ENCODE results near the gene PKIG. TPM values are rescaled to one million over a fixed set of nuclear protein-coding genes. Genes with fewer than 3 reads are reported as not detected.

Gene PKIG
- total RNA-seq (2021) (58.5 and 64.9 TPM in 2 replicates), Bru-seq, nascent RNA (percentile 67 among the genes with signal in this experiment), BruChase-seq, experiment 1, labeled RNA remaining after a 2-hour chase (percentile 57 among the genes with signal in this experiment), BruChase-seq, experiment 2, labeled RNA remaining after a 6-hour chase (percentile 66 among the genes with signal in this experiment)
- long read RNA-seq, transcript PKIG-206 (5 exons, 1,338 nt) = minor isoform, 7 of 142 reads
- long read RNA-seq, transcript PKIG-207 (4 exons, 1,191 nt) = major isoform, 82 of 142 reads
- long read RNA-seq, transcript PKIG-202 (4 exons, 1,180 nt) = minor isoform, 27 of 142 reads
- long read RNA-seq, partial matches to known transcripts = 14 of 142 reads
- long read RNA-seq, other reads (novel, unspliced or antisense) = 9 of 142 reads

DNA sequence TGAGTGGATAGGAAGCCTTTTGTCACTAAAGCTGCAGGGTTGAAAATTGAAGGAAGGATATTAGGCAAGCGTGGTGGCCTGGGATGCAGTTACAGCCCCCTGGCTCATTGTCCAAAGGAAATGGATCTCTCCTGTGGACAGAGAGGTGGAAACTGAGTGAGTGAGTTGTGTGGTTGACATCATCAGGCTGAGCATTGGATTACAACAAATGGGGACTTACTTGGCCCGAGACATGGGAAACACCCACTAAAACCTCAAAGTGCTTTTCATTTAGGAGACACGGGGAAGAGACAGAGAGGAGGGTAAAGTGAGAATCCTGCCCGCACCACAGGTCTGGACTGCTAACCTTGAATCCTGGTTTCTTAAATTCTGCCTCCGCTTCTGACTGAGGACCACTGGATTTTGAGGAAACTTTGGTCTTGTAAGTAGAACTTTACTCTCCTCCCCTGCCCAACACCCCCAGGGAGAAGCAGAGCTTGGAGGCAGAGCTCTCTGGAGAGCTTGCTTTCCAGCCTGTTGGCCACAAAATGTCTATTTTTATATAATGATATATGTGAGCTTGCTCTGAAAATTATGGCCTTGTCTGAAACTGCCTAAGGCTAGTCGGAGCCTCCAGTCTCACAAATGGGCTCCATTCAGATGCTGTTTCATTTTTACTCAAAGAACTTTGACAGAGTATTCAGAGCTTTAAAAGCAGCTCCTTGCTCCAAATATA is at the start of gene PKIG:
PKIG (plus strand) TSS at position 269 of the 715 bp plus-strand sequence. CDS start 31,978 bp downstream, outside the sequence.
- H3K9me3 ChIP-seq (ENCODE audit: low read depth, low read length, poor library complexity, severe bottlenecking) = no peaks in the 10 kb centered on the region
- peaks cover 50% of the 10 kb centered on the region for H3K4me1 ChIP-seq (ENCODE audit: insufficient read depth, low read length, poor library complexity, severe bottlenecking)
- CTCF ChIA-PET = no interaction called here
- peak; percentile 81 for DNase-seq (ENCODE audit: low spot score)
- H3K36me3 ChIP-seq (ENCODE audit: insufficient read depth, low read length, poor library complexity, severe bottlenecking) = no peaks in the 10 kb centered on the region
- TF ChIP-seq, protein P1, sequence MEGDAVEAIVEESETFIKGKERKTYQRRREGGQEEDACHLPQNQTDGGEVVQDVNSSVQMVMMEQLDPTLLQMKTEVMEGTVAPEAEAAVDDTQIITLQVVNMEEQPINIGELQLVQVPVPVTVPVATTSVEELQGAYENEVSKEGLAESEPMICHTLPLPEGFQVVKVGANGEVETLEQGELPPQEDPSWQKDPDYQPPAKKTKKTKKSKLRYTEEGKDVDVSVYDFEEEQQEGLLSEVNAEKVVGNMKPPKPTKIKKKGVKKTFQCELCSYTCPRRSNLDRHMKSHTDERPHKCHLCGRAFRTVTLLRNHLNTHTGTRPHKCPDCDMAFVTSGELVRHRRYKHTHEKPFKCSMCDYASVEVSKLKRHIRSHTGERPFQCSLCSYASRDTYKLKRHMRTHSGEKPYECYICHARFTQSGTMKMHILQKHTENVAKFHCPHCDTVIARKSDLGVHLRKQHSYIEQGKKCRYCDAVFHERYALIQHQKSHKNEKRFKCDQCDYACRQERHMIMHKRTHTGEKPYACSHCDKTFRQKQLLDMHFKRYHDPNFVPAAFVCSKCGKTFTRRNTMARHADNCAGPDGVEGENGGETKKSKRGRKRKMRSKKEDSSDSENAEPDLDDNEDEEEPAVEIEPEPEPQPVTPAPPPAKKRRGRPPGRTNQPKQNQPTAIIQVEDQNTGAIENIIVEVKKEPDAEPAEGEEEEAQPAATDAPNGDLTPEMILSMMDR (conservative IDR thresholded peaks at IDR 0.05; ENCODE audit: low read depth, low read length) = no peak
- TF ChIP-seq EZH2 (IDR thresholded peaks at IDR 0.05; ENCODE audit: borderline replicate concordance, low read depth, low read length, poor library complexity, severe bottlenecking) = no peak
- H3K27me3 ChIP-seq (replicated peaks; ENCODE audit: insufficient read depth, low read depth, low read length, poor library complexity) = no peaks in the 10 kb centered on the region
- POLR2A ChIA-PET (ENCODE audit: low non-redundant PET) = no interaction called here
- H3K27ac ChIP-seq (ENCODE audit: low read depth, low read length, poor library complexity, severe bottlenecking) = peak within 1 kb of the TSS; percentile 77
- TSS peak; percentile 74 for BruUV-seq (replicated peaks)
- peak within 1 kb of the TSS; percentile 36 for H3K4me3 ChIP-seq (ENCODE audit: low read depth, low read length, poor library complexity, severe bottlenecking)
- intact Hi-C loops (cut with micrococcal nuclease; ENCODE audit: unreplicated experiment) = no loop called here

DNA sequence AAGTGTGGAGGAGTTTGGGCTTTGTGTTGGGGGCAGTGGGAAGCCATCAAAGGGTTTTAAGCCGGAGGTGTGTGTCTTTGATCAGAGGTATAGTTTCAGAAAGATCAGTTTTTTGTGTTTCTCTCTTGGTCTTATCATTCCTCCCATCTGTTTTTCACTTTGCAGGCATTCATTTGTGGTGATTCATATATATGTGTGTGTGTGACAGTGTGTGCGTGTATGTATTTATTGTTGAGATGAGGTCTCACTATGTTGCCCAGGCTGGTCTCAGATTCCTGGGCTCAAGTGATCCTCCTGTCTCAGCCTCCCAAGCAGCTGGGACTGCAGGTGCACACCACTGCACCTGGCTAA is 49.4 kb upstream of the PKIG start:
- H3K4me1 ChIP-seq (ENCODE audit: insufficient read depth, low read length, poor library complexity, severe bottlenecking) = peaks cover 6% of the 10 kb centered on the region
- no peak for TF ChIP-seq EZH2 (IDR thresholded peaks at IDR 0.05; ENCODE audit: borderline replicate concordance, low read depth, low read length, poor library complexity, severe bottlenecking)
- TF ChIP-seq, protein P1 (conservative IDR thresholded peaks at IDR 0.05; ENCODE audit: low read depth, low read length) = no peak
- no peaks in the 10 kb centered on the region for H3K9me3 ChIP-seq (ENCODE audit: low read depth, low read length, poor library complexity, severe bottlenecking)
- no peak overlapping the region for H3K27ac ChIP-seq (ENCODE audit: low read depth, low read length, poor library complexity, severe bottlenecking)
- peak overlapping the region; percentile 93 for H3K4me3 ChIP-seq (ENCODE audit: low read depth, low read length, poor library complexity, severe bottlenecking)
- ChIA-PET CTCF (no interaction called here), POLR2A (ENCODE audit: low non-redundant PET) (no interaction called here)
- DNase-seq (ENCODE audit: low spot score) = no peak
- no TSS peak for BruUV-seq (replicated peaks)
- no peaks in the 10 kb centered on the region for H3K27me3 ChIP-seq (replicated peaks; ENCODE audit: insufficient read depth, low read depth, low read length, poor library complexity)
- H3K36me3 ChIP-seq (ENCODE audit: insufficient read depth, low read length, poor library complexity, severe bottlenecking) = no peaks in the 10 kb centered on the region
- intact Hi-C loops (cut with micrococcal nuclease; ENCODE audit: unreplicated experiment) = no loop called here

DNA sequence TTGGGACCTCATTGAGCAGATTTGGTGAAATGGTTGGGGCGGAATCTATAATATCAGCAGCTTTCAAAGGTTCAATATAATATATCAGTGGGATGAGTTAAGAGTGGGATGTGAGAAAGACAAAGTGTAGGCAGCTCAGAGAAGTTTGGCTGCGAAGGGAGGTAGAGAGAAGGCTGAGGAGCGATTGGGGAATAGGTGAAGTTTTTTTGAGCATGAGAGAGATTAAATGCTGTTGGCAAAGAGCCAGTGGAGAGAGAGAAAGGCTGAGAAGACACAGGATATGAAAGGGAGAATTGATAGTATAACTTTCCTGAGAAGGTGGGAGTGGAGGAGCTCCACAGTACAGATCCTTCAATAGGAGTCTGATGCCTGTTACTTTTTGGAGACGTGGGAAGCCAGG is 48.5 kb upstream of the PKIG start:
- no peaks in the 10 kb centered on the region for H3K36me3 ChIP-seq (ENCODE audit: insufficient read depth, low read length, poor library complexity, severe bottlenecking)
- H3K4me3 ChIP-seq (ENCODE audit: low read depth, low read length, poor library complexity, severe bottlenecking) = no peak overlapping the region
- no peaks in the 10 kb centered on the region for H3K27me3 ChIP-seq (replicated peaks; ENCODE audit: insufficient read depth, low read depth, low read length, poor library complexity)
- CTCF ChIA-PET = no interaction called here
- no peaks in the 10 kb centered on the region for H3K9me3 ChIP-seq (ENCODE audit: low read depth, low read length, poor library complexity, severe bottlenecking)
- BruUV-seq (replicated peaks) = no TSS peak
- DNase-seq (ENCODE audit: low spot score) = no peak
- TF ChIP-seq, protein P1 (conservative IDR thresholded peaks at IDR 0.05; ENCODE audit: low read depth, low read length) = no peak
- TF ChIP-seq EZH2 (IDR thresholded peaks at IDR 0.05; ENCODE audit: borderline replicate concordance, low read depth, low read length, poor library complexity, severe bottlenecking) = no peak
- POLR2A ChIA-PET (ENCODE audit: low non-redundant PET) = no interaction called here
- no peak overlapping the region for H3K27ac ChIP-seq (ENCODE audit: low read depth, low read length, poor library complexity, severe bottlenecking)
- peaks cover 6% of the 10 kb centered on the region for H3K4me1 ChIP-seq (ENCODE audit: insufficient read depth, low read length, poor library complexity, severe bottlenecking)
- intact Hi-C loops (cut with micrococcal nuclease; ENCODE audit: unreplicated experiment) = no loop called here

Measured in A673 (cell line).